ENCODE results near the gene TAC3. TPM values are rescaled to one million over a fixed set of nuclear protein-coding genes. Genes with fewer than 3 reads are reported as not detected.

The TAC3 gene
- total RNA-seq, 1 donor from 2014 or later, result not detected

DNA sequence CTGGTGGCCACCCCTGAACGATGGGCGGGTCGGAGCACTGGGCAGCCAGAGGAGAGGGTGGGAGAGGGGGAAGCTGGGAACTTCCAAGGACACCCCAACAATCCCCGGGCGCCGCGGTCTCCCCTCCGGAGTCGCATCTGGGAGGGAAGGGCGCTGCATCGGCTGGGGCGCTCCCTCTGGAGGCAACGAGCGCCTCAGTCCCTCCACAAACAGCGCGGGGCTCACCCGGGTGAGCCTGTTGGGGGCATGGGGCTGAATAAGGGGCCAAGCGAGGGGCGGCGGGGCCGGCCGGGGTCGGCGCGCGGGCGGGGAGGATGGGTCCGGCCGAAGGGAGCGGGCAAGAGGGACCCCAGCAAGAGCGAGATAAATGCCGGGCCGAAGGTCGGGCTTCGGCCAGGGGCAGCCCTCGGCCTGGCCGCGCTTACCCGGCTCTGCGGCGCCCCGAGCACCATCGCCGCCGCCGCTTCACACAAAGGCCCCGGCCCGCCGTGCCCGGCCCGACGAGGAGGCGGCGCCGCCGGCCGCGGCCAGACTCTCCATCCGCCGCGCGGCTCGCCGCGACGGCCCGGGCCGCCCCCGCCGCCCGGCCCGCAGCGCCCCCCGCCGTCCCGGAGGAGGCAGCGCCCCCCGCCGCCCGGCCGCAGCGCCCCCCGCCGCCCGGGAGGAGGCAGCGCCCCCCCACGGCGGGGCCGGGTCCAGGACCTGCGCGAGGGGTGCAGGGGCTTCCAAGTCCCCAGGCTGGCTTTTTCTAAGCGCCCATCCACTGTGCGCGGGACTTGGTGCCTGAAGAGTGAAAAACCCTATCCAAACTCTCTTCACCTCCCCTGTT, 10.1 kb downstream of the TAC3 start, which contains the start of gene ZBTB39:
ZBTB39 (minus strand) TSS at position 567 of the 829 bp plus-strand sequence. CDS start 1,629 bp downstream, outside the sequence.
- intact Hi-C loops (cut with micrococcal nuclease), result loop anchor here (1.0 kb wide), 1 partner anchor 249 kb away; no protein-coding TSS in a partner anchor

DNA sequence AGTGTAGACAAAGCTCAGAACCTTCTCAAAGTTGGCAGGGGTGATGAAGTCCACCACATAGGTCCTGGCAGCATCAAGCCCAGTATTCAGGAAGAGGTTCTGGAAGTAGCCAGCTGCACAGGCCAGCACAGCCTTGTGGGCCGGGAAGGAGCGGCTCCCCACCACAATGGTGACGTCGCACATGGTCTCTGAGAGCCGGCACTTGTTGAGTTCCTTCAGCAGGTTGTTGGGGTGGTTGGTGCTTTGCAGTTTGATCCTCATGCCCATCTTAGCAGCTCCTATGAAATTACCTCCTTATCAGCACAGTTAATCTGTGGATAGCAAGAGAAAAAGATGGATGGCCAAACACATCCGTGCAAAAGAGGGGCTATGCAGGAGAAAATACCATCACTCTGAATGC, 11.7 kb downstream of the TAC3 start:
- intact Hi-C loops (cut with micrococcal nuclease), result no loop called here

DNA sequence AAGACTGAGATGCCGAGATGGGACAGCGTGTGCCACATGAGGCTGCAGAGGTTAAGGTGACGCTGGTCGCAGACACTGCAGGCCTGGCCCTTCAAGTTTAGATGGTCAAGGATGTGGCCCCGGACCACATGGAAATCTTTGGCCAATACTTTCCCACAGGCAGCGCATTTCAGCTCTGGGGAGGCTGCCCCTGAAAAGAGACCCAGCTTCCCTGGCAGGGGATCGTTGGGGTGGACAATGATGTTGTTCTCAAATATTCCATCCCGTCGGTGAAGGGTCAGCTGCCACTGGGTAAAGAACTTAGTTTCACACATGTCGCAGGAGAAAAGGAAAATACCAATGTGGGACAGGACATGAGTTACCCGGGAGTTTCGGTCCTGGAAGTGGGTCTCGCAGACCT, 12.9 kb downstream of the TAC3 start:
- intact Hi-C loops (cut with micrococcal nuclease), result no loop called here

DNA sequence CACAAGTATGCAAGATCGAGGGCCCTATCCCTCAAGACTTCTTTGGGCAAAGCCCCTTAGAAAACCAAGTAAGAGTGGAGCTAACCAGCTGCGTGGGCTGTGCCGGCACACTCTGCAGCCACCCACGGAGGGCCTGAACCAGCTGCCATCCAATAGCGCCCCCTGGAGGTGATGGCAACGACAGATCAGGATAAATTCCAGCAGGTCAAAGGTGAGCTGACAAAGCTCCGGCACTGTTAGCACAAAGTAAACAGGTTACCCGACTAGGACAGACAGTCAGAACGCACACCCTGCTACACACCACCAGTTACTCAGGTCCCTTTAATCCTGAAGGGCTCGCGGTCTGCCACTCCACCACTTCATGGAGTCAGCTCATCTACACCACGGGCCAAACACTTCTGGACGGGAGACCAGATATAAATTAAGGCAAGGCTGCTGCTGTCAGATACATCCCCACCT, 14.9 kb downstream of the TAC3 start:
- intact Hi-C loops (cut with micrococcal nuclease), result no loop called here

DNA sequence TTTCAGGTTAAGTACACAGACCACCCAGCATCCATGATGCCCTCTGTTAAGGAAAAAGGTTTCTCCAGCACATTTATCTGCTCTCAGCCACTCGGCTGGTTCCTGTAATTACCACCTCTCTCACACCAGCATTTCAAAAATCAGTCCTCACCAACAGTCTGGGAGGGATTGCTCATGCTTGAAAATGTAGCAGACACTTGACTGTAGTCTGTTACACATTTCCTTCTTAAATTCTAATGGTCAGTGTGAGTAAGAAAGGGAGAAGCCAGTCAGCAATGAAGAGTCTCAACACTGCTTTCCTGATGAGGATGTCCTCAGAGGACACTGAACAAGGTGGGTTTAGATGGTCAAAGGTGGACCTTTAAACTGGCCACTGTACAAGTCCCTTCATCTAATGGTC, 15.9 kb downstream of the TAC3 start:
- intact Hi-C loops (cut with micrococcal nuclease), result no loop called here

DNA sequence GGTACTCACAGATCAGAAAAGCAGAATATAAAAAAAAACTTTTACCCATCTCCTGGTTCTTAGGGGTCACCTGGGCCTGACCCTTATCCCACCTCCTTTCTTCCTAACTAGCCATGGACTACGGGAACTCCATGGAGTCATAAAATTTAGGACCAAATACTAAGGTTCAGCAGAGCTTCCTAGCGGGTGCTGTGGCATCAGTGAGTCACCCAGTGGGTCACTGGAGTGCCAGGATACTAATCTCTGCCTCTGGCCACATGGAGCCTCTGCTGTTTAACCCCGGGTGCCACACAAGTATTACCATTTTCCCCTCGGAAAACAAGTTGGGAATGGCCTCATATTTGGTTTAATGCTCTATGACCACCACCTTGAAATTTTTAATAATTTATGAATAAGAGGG, 16.9 kb downstream of the TAC3 start:
- intact Hi-C loops (cut with micrococcal nuclease), result no loop called here

DNA sequence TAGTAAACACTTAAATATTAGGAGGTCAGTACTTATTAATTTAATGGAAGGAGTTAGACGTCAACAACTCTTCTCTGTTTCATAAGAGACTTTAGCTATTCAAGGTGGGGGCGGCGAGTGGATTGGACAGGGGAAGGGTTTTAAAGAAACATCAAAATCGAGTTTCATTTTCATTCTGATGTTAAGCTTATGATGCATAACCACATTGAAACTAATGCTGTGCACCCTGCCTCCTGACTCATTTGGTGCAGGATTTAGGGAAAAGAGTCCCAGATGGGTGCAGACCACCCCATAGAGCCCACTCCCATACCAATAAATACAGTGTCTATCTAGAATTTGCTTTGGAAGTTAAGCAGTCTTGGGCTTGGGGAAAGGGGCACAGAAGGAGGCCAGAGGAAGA, 17.3 kb downstream of the TAC3 start:
- intact Hi-C loops (cut with micrococcal nuclease), result no loop called here

DNA sequence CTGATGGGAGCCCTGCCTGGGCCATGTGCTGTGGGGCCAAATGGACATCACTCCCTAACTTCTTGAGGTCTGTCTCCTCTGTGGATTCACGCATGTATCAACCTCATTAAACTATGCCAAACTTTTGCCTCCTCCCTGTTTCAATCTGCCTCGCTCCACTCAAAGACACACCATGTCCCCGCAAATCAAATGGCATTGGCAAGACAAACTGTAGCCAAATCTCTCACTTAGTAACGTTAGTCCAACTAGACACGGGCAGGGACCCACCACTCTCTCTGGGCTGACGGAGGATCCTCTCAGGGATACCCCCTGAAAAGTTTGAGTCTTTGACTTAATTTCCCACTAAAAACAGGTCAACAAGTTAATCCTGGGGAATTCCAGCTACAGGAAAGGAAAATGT, 18.0 kb downstream of the TAC3 start:
- intact Hi-C loops (cut with micrococcal nuclease), result no loop called here

DNA sequence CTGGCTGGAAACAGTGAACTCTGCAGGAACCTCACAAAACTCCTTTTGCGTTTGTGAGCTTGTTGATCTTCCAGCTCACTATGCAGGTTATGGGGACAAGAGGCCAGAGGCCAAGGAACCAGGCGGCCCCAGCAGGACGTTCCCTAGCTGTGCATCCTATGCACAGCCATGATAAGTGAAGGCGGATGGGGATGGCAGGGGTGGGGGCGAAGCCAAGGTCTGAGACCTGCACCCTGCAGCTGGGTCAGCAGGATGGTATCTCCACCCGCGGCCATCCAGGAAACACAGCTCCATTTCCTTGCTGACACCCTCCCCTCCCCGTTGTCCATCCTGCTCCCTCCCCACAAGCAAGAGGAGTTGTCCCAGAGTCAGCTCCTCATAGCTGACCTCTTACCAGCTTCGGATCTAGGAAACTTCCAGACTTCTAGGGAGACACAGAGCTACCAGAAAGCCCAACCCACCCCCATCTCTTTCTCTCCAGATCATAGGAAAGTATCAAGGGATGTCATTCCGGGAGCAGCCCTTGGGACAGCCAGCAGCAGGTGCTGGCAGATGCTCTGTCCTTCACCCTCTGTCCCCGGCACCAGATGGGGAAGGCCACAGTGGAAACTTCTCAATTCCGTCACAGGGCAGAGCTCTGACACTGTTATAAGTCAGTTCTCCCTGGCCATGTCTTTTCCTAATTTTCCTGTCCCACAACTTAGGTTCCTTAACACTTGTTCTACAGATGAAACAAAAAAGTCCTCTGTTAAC, 19.4 kb downstream of the TAC3 start:
- intact Hi-C loops (cut with micrococcal nuclease), result no loop called here

DNA sequence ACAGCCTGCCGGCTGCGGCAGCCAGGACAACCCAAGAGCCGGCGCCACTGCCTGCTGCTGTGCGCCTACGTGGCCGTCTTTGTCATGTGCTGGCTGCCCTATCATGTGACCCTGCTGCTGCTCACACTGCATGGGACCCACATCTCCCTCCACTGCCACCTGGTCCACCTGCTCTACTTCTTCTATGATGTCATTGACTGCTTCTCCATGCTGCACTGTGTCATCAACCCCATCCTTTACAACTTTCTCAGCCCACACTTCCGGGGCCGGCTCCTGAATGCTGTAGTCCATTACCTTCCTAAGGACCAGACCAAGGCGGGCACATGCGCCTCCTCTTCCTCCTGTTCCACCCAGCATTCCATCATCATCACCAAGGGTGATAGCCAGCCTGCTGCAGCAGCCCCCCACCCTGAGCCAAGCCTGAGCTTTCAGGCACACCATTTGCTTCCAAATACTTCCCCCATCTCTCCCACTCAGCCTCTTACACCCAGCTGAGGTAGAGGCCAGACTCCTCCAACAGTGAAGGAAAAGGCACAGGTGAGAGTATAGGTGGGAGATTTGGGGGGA, 20.3 kb downstream of the TAC3 start:
- intact Hi-C loops (cut with micrococcal nuclease), result no loop called here

DNA sequence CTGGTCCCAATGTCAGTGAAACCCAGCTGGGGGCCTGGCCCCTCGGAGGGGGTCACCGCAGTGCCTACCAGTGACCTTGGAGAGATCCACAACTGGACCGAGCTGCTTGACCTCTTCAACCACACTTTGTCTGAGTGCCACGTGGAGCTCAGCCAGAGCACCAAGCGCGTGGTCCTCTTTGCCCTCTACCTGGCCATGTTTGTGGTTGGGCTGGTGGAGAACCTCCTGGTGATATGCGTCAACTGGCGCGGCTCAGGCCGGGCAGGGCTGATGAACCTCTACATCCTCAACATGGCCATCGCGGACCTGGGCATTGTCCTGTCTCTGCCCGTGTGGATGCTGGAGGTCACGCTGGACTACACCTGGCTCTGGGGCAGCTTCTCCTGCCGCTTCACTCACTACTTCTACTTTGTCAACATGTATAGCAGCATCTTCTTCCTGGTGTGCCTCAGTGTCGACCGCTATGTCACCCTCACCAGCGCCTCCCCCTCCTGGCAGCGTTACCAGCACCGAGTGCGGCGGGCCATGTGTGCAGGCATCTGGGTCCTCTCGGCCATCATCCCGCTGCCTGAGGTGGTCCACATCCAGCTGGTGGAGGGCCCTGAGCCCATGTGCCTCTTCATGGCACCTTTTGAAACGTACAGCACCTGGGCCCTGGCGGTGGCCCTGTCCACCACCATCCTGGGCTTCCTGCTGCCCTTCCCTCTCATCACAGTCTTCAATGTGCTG, 21.0 kb downstream of the TAC3 start:
- intact Hi-C loops (cut with micrococcal nuclease), result no loop called here

DNA sequence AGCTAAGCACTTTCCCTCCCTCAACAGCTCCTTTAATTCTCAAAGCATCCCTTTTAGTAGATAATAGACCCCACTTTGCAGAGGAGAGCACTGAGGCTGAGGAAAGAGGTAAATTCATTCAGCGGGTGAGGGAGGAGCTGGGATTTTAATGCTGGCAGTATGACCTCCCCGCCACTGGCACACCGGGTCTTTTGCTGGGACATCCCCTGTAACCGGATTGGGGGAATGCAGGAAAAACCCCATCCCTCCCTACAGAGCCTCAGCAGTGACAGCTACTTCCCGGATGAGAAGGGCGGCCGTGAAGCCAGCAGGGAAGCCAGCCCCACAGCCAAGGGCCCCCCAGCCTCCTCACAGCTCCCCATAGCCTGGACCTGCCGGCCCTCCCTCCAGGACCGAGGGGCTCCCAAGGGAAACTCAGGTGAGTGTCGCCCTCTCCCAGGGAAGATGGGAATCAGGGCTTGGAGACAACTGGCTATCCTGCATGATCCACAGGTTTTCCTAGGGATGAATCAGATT, 22.0 kb downstream of the TAC3 start:
- intact Hi-C loops (cut with micrococcal nuclease), result no loop called here

DNA sequence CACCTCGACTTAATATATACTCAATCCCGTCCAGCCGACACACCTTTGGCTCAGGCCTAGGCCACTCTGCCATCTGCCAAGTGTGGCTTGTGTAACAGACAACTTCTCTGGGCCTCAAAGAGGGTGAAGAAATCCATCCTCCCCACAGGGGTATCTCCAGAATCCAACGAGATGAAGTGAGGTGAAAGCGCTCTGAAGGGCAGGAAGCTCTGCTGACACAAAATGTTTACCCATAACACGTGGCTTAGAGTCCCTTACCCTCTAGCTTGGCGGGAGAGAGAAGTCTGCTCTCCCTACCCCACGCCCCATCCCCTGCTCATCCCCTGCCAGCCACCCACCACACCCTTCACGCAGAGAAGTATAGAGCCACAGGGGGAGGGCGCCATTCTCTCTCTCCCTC, 23.0 kb downstream of the TAC3 start:
- intact Hi-C loops (cut with micrococcal nuclease), result no loop called here

DNA sequence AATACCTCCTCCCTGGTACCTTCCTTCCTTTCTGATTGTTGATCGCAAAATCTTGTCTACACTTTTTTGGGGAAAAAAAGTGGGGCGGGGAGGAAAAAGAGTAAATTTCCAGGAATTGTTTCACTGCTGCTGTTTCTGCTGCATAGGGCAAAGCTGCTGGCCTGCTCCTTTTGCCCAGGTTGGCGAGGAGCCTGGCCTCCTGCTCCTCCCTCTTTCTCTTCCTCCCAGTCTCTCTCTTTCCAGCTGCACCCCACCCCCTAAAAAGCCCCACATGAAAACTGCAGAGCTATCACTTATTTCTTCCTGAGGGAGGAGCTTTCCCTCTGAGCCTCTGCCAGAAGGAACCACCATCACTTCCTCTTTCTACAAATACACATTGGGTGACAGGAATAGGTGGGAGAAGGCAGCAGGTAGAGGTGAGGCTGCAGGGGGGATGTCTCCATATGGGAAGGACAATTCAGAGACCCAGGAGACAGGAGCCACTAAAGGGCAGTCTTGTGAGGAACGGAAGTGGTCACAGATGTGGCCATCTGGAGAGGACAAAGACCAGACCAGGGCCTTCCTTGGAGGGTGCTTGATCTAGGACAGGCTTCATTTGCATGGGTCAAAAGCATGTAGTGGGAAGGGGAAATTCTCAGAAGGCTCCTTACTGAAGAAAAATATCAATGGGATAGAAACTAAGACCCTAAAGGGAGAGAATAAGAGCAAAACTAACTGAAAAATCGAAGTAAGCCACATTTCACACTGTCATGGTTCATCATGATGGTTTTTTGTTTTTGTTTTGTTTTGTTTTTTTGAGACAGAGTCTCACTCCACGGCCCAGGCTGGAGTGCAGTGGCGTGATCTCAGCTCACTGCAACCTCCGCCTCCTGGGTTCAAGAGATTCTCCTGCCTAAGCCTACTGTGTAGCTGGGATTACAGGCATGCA, 24.7 kb downstream of the TAC3 start:
- intact Hi-C loops (cut with micrococcal nuclease), result no loop called here

DNA sequence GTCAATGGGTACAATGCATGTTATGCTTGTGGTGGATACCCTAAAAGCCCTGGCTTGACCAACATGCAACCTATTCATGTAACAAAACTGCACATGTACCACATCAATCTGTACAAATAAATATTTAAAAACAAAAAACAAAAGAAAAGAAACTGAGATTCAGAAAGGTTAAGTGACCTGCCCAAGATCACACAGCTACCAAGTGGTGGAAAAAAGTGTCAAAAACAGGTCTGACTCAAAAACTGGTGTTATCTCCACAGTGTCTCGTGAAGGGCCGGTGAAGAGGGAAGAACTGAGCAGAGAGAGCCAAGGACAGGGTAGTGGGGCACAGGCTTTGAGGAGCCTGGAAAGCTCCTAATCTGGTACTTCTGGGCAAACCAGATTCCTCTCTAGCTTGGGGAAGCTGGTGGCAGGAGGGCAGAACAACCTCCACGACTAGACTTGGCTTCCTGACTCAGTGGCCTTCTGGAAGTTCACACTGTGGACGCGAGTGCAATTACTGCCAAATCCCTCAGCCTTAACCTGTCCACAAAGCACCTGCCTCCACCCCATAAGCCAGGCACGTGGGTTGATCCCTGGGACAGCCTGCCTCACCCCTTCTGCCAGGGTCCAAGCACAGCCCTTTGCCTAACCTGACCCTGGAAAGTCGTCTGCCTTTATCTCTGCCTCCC, 25.5 kb downstream of the TAC3 start:
- intact Hi-C loops (cut with micrococcal nuclease), result no loop called here

DNA sequence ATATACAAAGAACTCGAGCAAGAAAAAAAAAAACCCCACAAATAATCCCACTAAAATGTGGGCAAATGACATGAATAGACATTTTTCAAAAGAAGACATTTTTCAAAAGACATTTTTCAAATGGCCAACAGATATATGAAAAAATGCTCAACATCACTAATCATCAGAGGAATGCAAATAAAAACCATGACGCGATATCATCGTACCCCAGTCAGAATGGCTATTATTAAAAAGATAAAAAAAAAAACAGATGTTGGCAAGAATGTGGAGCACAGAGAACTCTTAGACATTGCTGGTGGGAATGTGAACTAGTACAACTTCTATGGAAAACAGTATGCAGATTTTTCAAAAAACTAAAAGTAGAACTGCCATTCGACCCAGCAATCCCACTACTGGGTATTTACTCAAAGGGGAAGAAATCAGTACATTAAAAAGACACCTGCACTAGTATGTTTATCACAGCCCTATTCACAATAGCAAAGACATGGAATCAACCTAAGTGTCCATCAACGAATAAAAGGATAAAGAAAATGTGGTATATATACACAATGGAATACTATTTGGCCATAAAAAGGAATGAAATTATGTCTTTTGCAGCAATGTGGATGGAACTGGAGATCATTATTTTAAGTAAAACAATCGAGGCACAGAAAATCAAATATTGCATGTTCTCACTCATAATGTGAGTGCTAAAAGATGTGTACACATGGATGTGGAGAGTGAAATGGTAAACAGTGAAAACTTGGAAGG, 26.3 kb downstream of the TAC3 start:
- intact Hi-C loops (cut with micrococcal nuclease), result loop anchor here (5.0 kb wide), 1 partner anchor 153 kb away; no protein-coding TSS in a partner anchor

DNA sequence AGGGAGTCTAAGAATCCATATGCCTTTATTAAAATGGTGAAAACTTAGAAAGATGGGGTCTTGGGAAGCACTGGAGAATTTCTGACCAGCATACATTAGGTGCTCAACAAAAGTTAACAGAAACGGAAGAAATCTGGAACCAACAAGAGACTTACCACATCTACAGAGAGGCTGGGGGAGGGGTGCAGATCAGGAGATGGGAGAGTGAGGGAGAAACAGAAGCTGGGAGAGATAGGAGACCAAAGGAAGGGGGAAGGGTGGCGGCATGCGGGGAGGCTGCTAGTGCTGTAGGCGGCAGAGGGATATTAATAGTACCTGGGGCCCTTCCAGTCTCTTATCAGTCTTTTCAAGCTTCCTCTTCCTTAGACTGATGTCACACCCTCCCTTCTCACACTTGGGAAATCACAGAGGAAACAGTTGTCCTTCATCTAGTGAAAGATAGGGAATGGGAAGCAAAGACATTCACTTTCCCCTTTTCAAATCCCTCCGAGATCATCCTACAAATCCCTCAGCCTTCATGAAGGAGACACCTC, 28.1 kb downstream of the TAC3 start:
- intact Hi-C loops (cut with micrococcal nuclease), result loop anchor here (5.0 kb wide), 1 partner anchor 151 kb away; no protein-coding TSS in a partner anchor

DNA sequence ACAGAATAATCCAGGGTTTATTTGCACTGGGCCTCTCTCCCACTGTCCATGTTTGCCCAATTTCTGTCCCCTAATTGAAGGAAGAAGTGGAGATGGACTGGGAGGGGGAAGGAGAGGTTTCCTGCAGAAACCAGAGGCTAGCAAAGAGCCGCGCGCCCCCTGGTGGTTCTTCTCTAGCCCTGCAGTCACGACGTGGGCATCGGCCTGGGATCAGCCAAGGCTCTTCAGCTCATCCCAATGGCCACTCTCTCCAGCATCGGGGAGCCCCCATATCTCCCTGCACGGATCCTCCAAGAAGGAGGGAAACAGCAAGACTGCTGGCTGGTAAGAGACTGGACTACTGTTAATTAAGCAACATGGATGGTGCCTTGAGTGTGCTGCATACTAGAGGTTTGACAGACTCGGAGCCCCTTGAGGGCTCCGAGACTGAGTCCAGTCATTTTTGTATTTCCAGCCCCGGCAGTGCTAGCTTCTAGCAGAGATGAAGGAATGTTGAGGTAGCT, 28.7 kb downstream of the TAC3 start:
- intact Hi-C loops (cut with micrococcal nuclease), result loop anchor here (1.0 to 5.0 kb wide), 2 partner anchors 150 to 230 kb away; no protein-coding TSS in a partner anchor

All from T-helper 2 cell treated with Interferon-gamma antibody and Interleukin-4, amounts not matched to agents 100 ng/mL and 5 ng/mL, for 36 hours (primary cell).